C4-2B (cell line): ENCODE measurements around the gene SEZ6.
A peak's percentile ranks its signal among the peaks of the same experiment; 100 is the strongest.

Source experiments
- H3K27ac ChIP-seq: fragments of 450-650 bp; 2 replicates; pipeline ENCODE4 v1.5.1; 2017
- CTCF ChIP-seq: fragments of 450-650 bp; conservative IDR thresholded peaks from 2 replicates; pipeline ENCODE4 v1.5.1; 2017; ENCODE audit warnings: mild to moderate bottlenecking
- ZFX ChIP-seq: fragments of 450-650 bp; IDR thresholded peaks from 2 replicates; pipeline ENCODE4 v1.6.1; 2017

Gene SEZ6

DNA sequence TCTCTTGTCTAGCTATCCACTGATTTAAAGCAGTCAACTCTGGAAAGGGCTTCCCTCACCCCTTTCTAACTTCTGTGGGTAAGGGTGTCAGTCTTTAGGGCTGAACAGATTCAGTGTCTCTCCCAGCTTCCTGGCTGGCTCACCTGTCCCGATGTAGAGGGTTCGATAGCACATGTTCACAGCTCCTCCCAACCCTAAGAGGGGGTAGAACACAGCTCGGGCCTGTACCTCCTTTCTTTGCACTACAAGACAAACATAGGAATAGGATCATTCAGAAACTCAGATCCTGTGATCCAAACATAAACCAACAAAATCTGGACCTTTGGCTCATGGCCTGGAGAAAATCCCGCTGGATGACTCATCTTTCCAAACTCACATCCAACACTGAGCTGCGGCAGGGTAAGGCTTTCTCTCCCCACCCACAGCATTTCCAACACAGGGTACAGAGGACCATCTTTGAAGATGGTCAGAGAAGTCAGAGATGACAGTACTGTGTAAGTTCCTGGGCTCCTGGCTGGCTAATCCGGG lies 97.1 kb downstream of the SEZ6 start:
- no peak for TF ChIP-seq ZFX
- no peak for TF ChIP-seq CTCF
- H3K27ac ChIP-seq: peak overlapping the region; percentile 5

DNA sequence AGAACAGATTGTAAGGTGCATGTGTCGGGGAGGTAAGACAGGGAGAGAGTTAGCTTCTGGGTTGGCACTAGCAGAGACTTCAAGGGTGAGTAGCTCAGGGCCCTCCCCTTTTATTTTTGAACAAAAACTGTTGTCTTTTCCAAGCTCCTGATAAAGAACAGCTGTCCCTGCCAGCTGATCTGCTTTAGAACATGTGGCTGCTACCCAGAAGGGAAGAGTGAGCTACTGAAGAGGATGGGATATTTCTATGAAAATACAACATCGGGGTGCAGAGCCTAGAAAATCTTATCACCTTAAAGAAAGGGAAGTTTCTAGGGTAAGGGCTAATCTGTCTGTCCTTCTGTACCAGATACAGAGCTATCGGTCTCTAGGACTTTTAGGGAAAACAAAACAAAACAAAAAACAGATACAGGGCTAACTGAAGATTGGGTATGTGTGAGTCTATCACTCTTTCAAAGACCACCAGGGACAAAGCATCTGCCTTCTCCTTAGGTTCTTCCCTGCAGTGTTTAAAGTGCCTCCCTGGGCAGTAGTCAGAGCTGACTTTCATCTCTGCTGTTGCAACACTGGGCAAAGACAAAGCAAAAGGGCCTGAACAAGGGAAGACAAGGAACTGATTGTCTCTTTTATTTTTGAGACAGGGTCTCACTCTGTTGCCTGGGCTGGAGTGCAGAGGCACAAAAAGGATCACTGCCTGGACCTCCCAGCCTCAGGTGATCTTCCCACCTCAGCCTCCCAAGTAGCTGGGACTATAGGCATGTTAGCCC lies 97.9 kb downstream of the SEZ6 start:
- peak overlapping the region; percentile 5 for H3K27ac ChIP-seq

DNA sequence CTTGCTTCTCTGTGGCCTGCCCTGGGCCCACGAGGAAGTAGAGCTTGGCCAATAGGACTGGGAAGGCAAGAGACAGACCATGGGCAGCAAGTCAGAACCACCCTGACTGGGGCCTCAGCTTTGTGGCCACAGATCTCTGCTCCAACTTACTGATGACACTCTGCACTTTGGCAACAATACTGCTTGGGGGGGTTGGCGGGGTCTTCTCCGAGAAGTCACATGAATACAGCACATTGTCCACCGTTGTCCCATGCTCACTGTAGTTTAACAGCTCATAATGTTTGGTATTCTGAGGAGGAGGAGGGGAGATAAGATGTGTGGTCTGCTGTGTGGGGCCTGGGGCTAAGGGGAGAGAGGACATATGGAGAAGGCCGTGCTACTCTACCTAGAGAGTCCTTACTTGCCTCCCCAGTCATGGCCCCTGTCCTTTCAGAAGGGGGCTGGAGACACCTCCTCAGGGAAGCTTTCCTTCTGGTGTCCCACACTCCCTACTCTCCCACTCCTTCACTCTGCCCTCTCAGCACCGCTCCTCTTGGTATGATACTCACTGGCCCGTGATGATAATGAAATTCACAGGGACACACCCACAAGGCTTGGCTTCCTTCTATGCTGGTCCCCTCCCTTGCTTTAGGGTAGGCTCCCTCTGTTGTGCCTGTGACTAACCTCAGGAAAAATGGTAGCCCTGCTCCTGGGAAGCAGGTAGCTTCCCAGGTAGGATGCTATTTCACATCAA lies 99.0 kb downstream of the SEZ6 start:
- no peak overlapping the region for H3K27ac ChIP-seq
- TF ChIP-seq ZFX (no peak), CTCF (no peak)

More for the DNA sequence above, 97.9 kb downstream of the SEZ6 start:
- no peak for TF ChIP-seq CTCF
- no peak for TF ChIP-seq ZFX

DNA sequence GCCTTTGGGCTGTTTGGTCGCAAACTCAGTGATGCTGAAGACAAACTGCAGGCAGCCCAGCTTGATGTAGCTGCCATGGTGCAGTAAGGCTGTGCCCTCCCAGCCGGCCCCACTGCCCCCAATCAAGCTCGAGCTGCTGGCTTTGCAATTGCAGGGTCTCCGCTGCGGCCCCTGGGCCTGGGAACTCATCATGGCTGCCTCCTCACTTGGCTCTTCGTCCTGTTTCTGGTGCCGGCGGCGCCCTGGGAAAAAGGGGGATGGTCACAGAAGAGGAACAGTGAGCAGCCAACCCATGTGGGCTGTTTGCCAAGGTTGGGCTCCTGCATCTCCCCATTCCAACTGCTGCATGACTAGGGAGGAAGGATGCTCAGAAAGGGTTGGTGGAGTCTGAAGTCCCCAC lies 99.6 kb downstream of the SEZ6 start:
- TF ChIP-seq ZFX (no peak), CTCF (no peak)
- H3K27ac ChIP-seq: no peak overlapping the region
